ENCODE data around the gene C1QTNF7.

DNA sequence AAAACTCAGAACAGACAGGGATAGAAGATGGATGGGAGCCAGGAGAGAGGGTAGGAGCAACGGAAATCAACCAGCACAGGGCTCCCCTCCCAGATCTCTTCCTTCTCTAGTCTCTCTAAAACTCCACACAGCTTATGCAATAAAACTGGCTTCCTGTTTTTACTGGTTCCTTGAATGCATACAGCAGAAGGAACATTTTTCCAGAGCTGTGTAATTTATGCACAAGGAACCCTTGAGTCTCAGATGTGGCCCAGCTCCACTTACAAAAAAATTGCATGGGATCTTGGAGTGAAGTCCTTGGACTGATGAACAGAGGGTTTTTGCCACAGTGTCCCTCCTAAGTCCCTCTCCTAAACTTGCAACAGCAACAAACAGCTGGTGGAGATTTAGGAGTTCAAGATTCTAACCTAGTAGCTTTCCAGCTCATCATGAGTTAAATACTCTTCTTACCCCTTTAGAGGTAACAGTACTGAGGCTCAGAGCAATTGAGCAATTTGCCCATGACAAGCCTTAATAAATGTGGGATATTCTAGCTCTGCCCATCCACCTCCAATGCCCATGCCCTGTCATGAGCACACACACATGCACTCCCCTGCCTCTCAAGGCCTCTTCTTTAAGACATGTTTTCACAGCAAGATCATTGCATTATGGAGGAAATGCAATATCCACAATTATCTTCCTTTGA lies 23.5 kb downstream of the C1QTNF7 start:
- TF ChIP-seq PITX1 (CRISPR knock-in tag; IDR thresholded peaks at IDR 0.05) (no peak), FOXM1 (CRISPR knock-in tag; IDR thresholded peaks at IDR 0.05) (no peak), FOXK2 (IDR thresholded peaks at IDR 0.05) (no peak), ZMYM3 (CRISPR knock-in tag; IDR thresholded peaks at IDR 0.05) (no peak)
- TF ChIP-seq, protein P1, sequence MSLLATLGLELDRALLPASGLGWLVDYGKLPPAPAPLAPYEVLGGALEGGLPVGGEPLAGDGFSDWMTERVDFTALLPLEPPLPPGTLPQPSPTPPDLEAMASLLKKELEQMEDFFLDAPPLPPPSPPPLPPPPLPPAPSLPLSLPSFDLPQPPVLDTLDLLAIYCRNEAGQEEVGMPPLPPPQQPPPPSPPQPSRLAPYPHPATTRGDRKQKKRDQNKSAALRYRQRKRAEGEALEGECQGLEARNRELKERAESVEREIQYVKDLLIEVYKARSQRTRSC (CRISPR knock-in tag; IDR thresholded peaks at IDR 0.05; ENCODE audit: low read depth) = no peak
- TF ChIP-seq, protein P2, sequence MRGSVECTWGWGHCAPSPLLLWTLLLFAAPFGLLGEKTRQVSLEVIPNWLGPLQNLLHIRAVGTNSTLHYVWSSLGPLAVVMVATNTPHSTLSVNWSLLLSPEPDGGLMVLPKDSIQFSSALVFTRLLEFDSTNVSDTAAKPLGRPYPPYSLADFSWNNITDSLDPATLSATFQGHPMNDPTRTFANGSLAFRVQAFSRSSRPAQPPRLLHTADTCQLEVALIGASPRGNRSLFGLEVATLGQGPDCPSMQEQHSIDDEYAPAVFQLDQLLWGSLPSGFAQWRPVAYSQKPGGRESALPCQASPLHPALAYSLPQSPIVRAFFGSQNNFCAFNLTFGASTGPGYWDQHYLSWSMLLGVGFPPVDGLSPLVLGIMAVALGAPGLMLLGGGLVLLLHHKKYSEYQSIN (CRISPR knock-in tag; IDR thresholded peaks at IDR 0.05; ENCODE audit: borderline replicate concordance) = no peak
